OCI-LY1 (cell line): ENCODE data around the gene EMP3.

Experiments used
- H2AFZ ChIP-seq: fragments of 200-600 bp; sonication (generic), shearing (Covaris generic); 2 replicates; pipeline ENCODE4 v1.6.0; 2014; ENCODE audit warnings: antibody characterized with exemption, mild to moderate bottlenecking, low read length
- H3F3A ChIP-seq: fragments of 200-600 bp; sonication (generic), shearing (Covaris generic); 2 replicates; pipeline ENCODE4 v1.6.0; 2014; ENCODE audit warnings: mild to moderate bottlenecking, antibody characterized with exemption, low read length, moderate library complexity; ENCODE audit not compliant: insufficient read depth
- H3K27ac ChIP-seq: fragments of 200-600 bp; sonication (generic); 2 replicates; pipeline ENCODE4 v1.5.1; 2014; ENCODE audit warnings: low read length, mixed run types, mild to moderate bottlenecking, low read depth; ENCODE audit not compliant: poor library complexity, severe bottlenecking
- H3K27me3 ChIP-seq: fragments of 200-600 bp; sonication (generic); 2 replicates; pipeline ENCODE4 v1.6.0; 2014; ENCODE audit warnings: antibody characterized with exemption, mild to moderate bottlenecking, low read length, moderate library complexity; ENCODE audit not compliant: insufficient read depth
- H3K36me3 ChIP-seq: fragments of 200-600 bp; sonication (generic); 2 replicates; pipeline ENCODE4 v1.6.1; 2014; ENCODE audit warnings: mild to moderate bottlenecking, antibody characterized with exemption, low read length, moderate library complexity, mixed read lengths; ENCODE audit not compliant: insufficient read depth
- H3K4me1 ChIP-seq: fragments of 200-600 bp; sonication (generic); 2 replicates; pipeline ENCODE4 v1.5.1; 2014; ENCODE audit warnings: mild to moderate bottlenecking, low read length, moderate library complexity; ENCODE audit not compliant: insufficient read depth, severe bottlenecking
- H3K4me2 ChIP-seq: fragments of 200-600 bp; sonication (generic), shearing (Covaris generic); 2 replicates; pipeline ENCODE4 v1.6.1; 2014; ENCODE audit warnings: low read length
- H3K4me3 ChIP-seq: fragments of 200-600 bp; sonication (generic); 2 replicates; pipeline ENCODE4 v1.5.1; 2014; ENCODE audit warnings: low read length, low read depth, mild to moderate bottlenecking, mixed read lengths; ENCODE audit not compliant: poor library complexity, severe bottlenecking
- H3K79me2 ChIP-seq: fragments of 200-600 bp; shearing (Covaris generic); 2 replicates; pipeline ENCODE4 v1.6.1; 2016; ENCODE audit warnings: mixed run types, low read length, mixed read lengths; ENCODE audit not compliant: insufficient read depth
- H3K9ac ChIP-seq: fragments of 200-600 bp; sonication (generic), shearing (Covaris generic); 2 replicates; pipeline ENCODE4 v1.6.1; 2014; ENCODE audit warnings: mild to moderate bottlenecking, low read length, mixed read lengths
- H3K9me2 ChIP-seq: fragments of 200-600 bp; sonication (generic), shearing (Covaris generic); 2 replicates; pipeline ENCODE4 v1.6.1; 2014; ENCODE audit warnings: low read depth, mild to moderate bottlenecking, low read length, mixed read lengths
- H3K9me3 ChIP-seq: fragments of 200-600 bp; shearing (Covaris generic); 2 replicates; pipeline ENCODE4 v1.6.1; 2014; ENCODE audit warnings: low read length, mixed read lengths
- H4K20me1 ChIP-seq: fragments of 200-600 bp; sonication (generic), shearing (Covaris generic); 2 replicates; pipeline ENCODE4 v1.6.0; 2016; ENCODE audit warnings: mild to moderate bottlenecking, low read length; ENCODE audit not compliant: insufficient read depth
- EZH2 ChIP-seq: fragments of 200-600 bp; sonication (generic), shearing (Covaris generic); IDR thresholded peaks from 2 replicates; pipeline ENCODE4 v1.8.0; 2017; ENCODE audit warnings: borderline replicate concordance, mixed run types, mild to moderate bottlenecking, antibody characterized with exemption, low read length, moderate library complexity, mixed read lengths
- TF ChIP-seq, protein P1 (sequence below): fragments of 200-600 bp; sonication (generic), shearing (Covaris generic); IDR thresholded peaks from 2 replicates; pipeline ENCODE4 v1.5.1; 2017; ENCODE audit warnings: mild to moderate bottlenecking, antibody characterized with exemption, low read length, moderate library complexity, mixed read lengths

EMP3 gene

DNA sequence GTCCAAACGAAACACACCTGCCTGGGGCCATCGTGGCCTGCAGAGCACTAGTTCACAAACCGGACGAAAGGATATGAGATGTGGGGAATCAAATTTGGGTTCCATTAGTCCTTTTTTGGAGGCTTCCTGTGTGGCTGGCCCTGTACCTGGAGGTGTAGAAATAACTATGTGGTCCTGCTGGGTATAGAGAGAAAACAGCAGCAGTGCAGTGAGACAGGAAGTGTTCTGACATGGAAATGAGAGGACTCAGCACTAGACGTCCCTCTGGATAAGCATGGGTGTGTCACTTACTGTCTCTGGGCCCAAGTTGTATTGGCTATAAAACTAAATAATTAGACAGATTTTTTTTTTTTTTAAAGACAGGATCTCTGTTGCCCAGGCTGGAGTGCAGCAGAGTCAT, 53.7 kb downstream of the EMP3 start:
- H3K4me2 ChIP-seq: no peak overlapping the region
- TF ChIP-seq, protein P1, sequence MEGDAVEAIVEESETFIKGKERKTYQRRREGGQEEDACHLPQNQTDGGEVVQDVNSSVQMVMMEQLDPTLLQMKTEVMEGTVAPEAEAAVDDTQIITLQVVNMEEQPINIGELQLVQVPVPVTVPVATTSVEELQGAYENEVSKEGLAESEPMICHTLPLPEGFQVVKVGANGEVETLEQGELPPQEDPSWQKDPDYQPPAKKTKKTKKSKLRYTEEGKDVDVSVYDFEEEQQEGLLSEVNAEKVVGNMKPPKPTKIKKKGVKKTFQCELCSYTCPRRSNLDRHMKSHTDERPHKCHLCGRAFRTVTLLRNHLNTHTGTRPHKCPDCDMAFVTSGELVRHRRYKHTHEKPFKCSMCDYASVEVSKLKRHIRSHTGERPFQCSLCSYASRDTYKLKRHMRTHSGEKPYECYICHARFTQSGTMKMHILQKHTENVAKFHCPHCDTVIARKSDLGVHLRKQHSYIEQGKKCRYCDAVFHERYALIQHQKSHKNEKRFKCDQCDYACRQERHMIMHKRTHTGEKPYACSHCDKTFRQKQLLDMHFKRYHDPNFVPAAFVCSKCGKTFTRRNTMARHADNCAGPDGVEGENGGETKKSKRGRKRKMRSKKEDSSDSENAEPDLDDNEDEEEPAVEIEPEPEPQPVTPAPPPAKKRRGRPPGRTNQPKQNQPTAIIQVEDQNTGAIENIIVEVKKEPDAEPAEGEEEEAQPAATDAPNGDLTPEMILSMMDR: no peak
- no peak for TF ChIP-seq EZH2
- H2AFZ ChIP-seq: no peak overlapping the region
- no peaks in the 10 kb centered on the region for H3F3A ChIP-seq
- H3K79me2 ChIP-seq: no peaks in the 10 kb centered on the region
- peaks cover 20% of the 10 kb centered on the region for H3K36me3 ChIP-seq
- H3K9me2 ChIP-seq: no peaks in the 10 kb centered on the region
- no peak overlapping the region for H3K4me3 ChIP-seq
- H3K9ac ChIP-seq: no peak overlapping the region
- no peaks in the 10 kb centered on the region for H3K27me3 ChIP-seq
- H4K20me1 ChIP-seq: no peaks in the 10 kb centered on the region
- H3K9me3 ChIP-seq: no peaks in the 10 kb centered on the region
- no peak overlapping the region for H3K27ac ChIP-seq
- no peaks in the 10 kb centered on the region for H3K4me1 ChIP-seq
